K562 (cell line): Measurements from ENCODE around the gene BID. TPM values are rescaled to one million over a fixed set of nuclear protein-coding genes. Genes with fewer than 3 reads are reported as not detected.

ENCODE experiments used
- BCOR ChIP-seq: fragments of 450-650 bp; IDR thresholded peaks from 2 replicates; pipeline ENCODE4 v1.6.1; 2016
- BRF2 ChIP-seq: IDR thresholded peaks from 3 replicates; pipeline ENCODE4 v1.6.1; 2011; ENCODE audit warnings: borderline replicate concordance, mild to moderate bottlenecking; ENCODE audit not compliant: insufficient read length, insufficient read depth
- CEBPB ChIP-seq: fragments of 450-650 bp; IDR thresholded peaks from 2 replicates; pipeline ENCODE4 v1.6.1; 2016; ENCODE audit warnings: missing genetic modification characterization, missing compliant biosample characterization
- LEF1 ChIP-seq: fragments of 450-650 bp; IDR thresholded peaks from 2 replicates; pipeline ENCODE4 v1.6.1; 2016; ENCODE audit warnings: mild to moderate bottlenecking
- MCM3 ChIP-seq: fragments of 450-650 bp; IDR thresholded peaks from 2 replicates; pipeline ENCODE4 v1.6.1; 2016
- NELFE ChIP-seq: IDR thresholded peaks from 2 replicates; pipeline ENCODE4 v1.6.1; 2011; ENCODE audit warnings: mild to moderate bottlenecking; ENCODE audit not compliant: insufficient read depth, insufficient read length
- POLR2AphosphoS2 ChIP-seq: IDR thresholded peaks from 2 replicates; pipeline ENCODE4 v1.6.1; 2012; ENCODE audit warnings: low read length, improper control_type of control experiment
- RBFOX2 ChIP-seq: fragments of 200-400 bp; formaldehyde crosslinking; IDR thresholded peaks from 2 replicates; pipeline ENCODE4 v1.6.1; 2017; ENCODE audit warnings: low read depth, mild to moderate bottlenecking, low read length, moderate library complexity
- TAL1 ChIP-seq: fragments of 450-650 bp; IDR thresholded peaks from 2 replicates; pipeline ENCODE4 v1.6.1; 2016; ENCODE audit warnings: mild to moderate bottlenecking
- TBP ChIP-seq: optimal IDR thresholded peaks from 2 replicates; pipeline ENCODE3; 2011; ENCODE audit warnings: low read depth, low read length, improper control_type of control experiment
- ZNF347 ChIP-seq: fragments of 450-650 bp; formaldehyde crosslinking; IDR thresholded peaks from 2 replicates; pipeline ENCODE4 v1.4.0; 2020; ENCODE audit warnings: low read depth, mild to moderate bottlenecking, moderate library complexity
- polyA plus RNA-seq, 8 experiments: library from polyadenylated mRNA; depleted of rRNA in 4 of 8; stranded (reverse) in 5 of 8; unstranded in 3 of 8; fragments of >200 nt; fragmentation: Nextera tagmentation in 2 of 8; fragmentation: Illumina TruSeq in 1 of 8; extraction: Ambion mirVana in 2 of 8; extraction: Trizol in 1 of 8; gene quantifications; 2 replicates each; pipeline versions ENCODE4 v1.2.1 to v1.2.3, GENCODE V29; 2011 to 2014; ENCODE audit warnings: inconsistent platforms in 1 of 8, missing spikeins in 1 of 8
- total RNA-seq, 7 experiments: library from RNA; depleted of rRNA in 6 of 7; stranded (reverse); fragments of >200 nt in 6 of 7; fragmentation: Illumina TruSeq in 2 of 7; extraction: Trizol in 2 of 7; gene quantifications; 2 replicates each; pipeline versions ENCODE4 v1.2.1 to v1.2.3, GENCODE V29; 2011 to 2021; ENCODE audit warnings: low replicate concordance in 1 of 7
- TF ChIP-seq, protein P1 (sequence below), 2 experiments: fragments of 250-450 bp in 1 of 2; fragments of 450-650 bp in 1 of 2; sonication (Bioruptor Pico) in 1 of 2; IDR thresholded peaks; 2 replicates each; pipeline versions ENCODE4 v1.6.1 to v1.8.0; 2016 to 2021; ENCODE audit warnings: mild to moderate bottlenecking in 2 of 2, moderate library complexity in 2 of 2, missing compliant biosample characterization in 1 of 2, missing genetic modification characterization in 1 of 2
- TF ChIP-seq, protein P2 (sequence below): sonication (generic); formaldehyde crosslinking; IDR thresholded peaks from 2 replicates; pipeline ENCODE4 v1.8.0; 2022; ENCODE audit warnings: mild to moderate bottlenecking, missing genetic modification reagents
- TF ChIP-seq, protein P3 (sequence below): fragments of 250-450 bp; sonication (Bioruptor Pico); IDR thresholded peaks from 2 replicates; pipeline ENCODE4 v1.5.0; 2020; ENCODE audit warnings: mild to moderate bottlenecking, borderline replicate concordance
- TF ChIP-seq, protein P4 (sequence below): fragments of 250-450 bp; sonication (Bioruptor Pico); IDR thresholded peaks from 2 replicates; pipeline ENCODE4 v1.4.0; 2020; ENCODE audit warnings: mild to moderate bottlenecking, moderate library complexity

Gene BID
- total and polyA plus RNA-seq, 9 of the 15 experiments (the other 6 are each of a cell fraction or from before 2014, with no cell fraction given): 5.2 to 209 (median 63.7) TPM

GRCh38 chr22:17785185-17786184 is 11.2 kb upstream of the BID start (continued):
- TF ChIP-seq, protein P1, sequence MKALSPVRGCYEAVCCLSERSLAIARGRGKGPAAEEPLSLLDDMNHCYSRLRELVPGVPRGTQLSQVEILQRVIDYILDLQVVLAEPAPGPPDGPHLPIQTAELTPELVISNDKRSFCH (CRISPR knock-in tag; IDR thresholded peaks at IDR 0.05): no peak
- TF ChIP-seq, protein P1 (tag; IDR thresholded peaks at IDR 0.05): no peak
- peak; percentile 22; the same call in 1 of the 2 replicates for TF ChIP-seq BCOR
- TF ChIP-seq ZNF347 (CRISPR knock-in tag): no peak
- peak; percentile 52 for TF ChIP-seq RBFOX2
- no peak for TF ChIP-seq BRF2
- TF ChIP-seq NELFE: no peak
- TF ChIP-seq TBP: peak; percentile 23
- TF ChIP-seq, protein P2, sequence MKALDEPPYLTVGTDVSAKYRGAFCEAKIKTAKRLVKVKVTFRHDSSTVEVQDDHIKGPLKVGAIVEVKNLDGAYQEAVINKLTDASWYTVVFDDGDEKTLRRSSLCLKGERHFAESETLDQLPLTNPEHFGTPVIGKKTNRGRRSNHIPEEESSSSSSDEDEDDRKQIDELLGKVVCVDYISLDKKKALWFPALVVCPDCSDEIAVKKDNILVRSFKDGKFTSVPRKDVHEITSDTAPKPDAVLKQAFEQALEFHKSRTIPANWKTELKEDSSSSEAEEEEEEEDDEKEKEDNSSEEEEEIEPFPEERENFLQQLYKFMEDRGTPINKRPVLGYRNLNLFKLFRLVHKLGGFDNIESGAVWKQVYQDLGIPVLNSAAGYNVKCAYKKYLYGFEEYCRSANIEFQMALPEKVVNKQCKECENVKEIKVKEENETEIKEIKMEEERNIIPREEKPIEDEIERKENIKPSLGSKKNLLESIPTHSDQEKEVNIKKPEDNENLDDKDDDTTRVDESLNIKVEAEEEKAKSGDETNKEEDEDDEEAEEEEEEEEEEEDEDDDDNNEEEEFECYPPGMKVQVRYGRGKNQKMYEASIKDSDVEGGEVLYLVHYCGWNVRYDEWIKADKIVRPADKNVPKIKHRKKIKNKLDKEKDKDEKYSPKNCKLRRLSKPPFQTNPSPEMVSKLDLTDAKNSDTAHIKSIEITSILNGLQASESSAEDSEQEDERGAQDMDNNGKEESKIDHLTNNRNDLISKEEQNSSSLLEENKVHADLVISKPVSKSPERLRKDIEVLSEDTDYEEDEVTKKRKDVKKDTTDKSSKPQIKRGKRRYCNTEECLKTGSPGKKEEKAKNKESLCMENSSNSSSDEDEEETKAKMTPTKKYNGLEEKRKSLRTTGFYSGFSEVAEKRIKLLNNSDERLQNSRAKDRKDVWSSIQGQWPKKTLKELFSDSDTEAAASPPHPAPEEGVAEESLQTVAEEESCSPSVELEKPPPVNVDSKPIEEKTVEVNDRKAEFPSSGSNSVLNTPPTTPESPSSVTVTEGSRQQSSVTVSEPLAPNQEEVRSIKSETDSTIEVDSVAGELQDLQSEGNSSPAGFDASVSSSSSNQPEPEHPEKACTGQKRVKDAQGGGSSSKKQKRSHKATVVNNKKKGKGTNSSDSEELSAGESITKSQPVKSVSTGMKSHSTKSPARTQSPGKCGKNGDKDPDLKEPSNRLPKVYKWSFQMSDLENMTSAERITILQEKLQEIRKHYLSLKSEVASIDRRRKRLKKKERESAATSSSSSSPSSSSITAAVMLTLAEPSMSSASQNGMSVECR: no peak
- TF ChIP-seq CEBPB: no peak
- no peak for TF ChIP-seq TAL1
- no peak for TF ChIP-seq MCM3
- TF ChIP-seq POLR2AphosphoS2: no peak
- TF ChIP-seq, protein P3, sequence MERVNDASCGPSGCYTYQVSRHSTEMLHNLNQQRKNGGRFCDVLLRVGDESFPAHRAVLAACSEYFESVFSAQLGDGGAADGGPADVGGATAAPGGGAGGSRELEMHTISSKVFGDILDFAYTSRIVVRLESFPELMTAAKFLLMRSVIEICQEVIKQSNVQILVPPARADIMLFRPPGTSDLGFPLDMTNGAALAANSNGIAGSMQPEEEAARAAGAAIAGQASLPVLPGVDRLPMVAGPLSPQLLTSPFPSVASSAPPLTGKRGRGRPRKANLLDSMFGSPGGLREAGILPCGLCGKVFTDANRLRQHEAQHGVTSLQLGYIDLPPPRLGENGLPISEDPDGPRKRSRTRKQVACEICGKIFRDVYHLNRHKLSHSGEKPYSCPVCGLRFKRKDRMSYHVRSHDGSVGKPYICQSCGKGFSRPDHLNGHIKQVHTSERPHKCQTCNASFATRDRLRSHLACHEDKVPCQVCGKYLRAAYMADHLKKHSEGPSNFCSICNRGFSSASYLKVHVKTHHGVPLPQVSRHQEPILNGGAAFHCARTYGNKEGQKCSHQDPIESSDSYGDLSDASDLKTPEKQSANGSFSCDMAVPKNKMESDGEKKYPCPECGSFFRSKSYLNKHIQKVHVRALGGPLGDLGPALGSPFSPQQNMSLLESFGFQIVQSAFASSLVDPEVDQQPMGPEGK (CRISPR knock-in tag): no peak
- TF ChIP-seq, protein P4, sequence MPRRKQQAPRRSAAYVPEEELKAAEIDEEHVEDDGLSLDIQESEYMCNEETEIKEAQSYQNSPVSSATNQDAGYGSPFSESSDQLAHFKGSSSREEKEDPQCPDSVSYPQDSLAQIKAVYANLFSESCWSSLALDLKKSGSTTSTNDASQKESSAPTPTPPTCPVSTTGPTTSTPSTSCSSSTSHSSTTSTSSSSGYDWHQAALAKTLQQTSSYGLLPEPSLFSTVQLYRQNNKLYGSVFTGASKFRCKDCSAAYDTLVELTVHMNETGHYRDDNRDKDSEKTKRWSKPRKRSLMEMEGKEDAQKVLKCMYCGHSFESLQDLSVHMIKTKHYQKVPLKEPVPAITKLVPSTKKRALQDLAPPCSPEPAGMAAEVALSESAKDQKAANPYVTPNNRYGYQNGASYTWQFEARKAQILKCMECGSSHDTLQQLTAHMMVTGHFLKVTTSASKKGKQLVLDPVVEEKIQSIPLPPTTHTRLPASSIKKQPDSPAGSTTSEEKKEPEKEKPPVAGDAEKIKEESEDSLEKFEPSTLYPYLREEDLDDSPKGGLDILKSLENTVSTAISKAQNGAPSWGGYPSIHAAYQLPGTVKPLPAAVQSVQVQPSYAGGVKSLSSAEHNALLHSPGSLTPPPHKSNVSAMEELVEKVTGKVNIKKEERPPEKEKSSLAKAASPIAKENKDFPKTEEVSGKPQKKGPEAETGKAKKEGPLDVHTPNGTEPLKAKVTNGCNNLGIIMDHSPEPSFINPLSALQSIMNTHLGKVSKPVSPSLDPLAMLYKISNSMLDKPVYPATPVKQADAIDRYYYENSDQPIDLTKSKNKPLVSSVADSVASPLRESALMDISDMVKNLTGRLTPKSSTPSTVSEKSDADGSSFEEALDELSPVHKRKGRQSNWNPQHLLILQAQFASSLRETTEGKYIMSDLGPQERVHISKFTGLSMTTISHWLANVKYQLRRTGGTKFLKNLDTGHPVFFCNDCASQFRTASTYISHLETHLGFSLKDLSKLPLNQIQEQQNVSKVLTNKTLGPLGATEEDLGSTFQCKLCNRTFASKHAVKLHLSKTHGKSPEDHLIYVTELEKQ (CRISPR knock-in tag): no peak
- no peak for TF ChIP-seq LEF1
